Measurements from ENCODE around the gene PLEKHG4.

Gene PLEKHG4

GRCh38 chr16:67248073-67248400 is 31.3 kb upstream of the PLEKHG4 start:
- Histone ChIP-seq H3K9me3 (ENCODE audit: control insufficient read depth, low read length) (no peaks in the 10 kb centered on the region), H3K4me1 (peaks cover 8% of the 10 kb centered on the region), H2AFZ (peak overlapping the region; percentile 77), H3K4me2 (ENCODE audit: low read length) (peak overlapping the region; percentile 89), H3K79me2 (no peaks in the 10 kb centered on the region), H3K36me3 (ENCODE audit: control insufficient read depth, insufficient read depth, low read length) (no peaks in the 10 kb centered on the region), H3K27me3 (ENCODE audit: control insufficient read depth, insufficient read depth, low read length) (no peaks in the 10 kb centered on the region), H3K9ac (no peak overlapping the region), H3K4me3 (ENCODE audit: low read depth, low read length) (peak overlapping the region; percentile 67), H3K27ac (no peak overlapping the region)
- TF ChIP-seq, protein P1, sequence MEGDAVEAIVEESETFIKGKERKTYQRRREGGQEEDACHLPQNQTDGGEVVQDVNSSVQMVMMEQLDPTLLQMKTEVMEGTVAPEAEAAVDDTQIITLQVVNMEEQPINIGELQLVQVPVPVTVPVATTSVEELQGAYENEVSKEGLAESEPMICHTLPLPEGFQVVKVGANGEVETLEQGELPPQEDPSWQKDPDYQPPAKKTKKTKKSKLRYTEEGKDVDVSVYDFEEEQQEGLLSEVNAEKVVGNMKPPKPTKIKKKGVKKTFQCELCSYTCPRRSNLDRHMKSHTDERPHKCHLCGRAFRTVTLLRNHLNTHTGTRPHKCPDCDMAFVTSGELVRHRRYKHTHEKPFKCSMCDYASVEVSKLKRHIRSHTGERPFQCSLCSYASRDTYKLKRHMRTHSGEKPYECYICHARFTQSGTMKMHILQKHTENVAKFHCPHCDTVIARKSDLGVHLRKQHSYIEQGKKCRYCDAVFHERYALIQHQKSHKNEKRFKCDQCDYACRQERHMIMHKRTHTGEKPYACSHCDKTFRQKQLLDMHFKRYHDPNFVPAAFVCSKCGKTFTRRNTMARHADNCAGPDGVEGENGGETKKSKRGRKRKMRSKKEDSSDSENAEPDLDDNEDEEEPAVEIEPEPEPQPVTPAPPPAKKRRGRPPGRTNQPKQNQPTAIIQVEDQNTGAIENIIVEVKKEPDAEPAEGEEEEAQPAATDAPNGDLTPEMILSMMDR (IDR thresholded peaks at IDR 0.05), result no peak

GRCh38 chr16:67248401-67249177 is 30.7 kb upstream of the PLEKHG4 start, which contains the start of gene SLC9A5:
Gene SLC9A5, plus strand, starts transcription at chr16:67248979. Its CDS starts 36 bp downstream, at chr16:67249015.
- Histone ChIP-seq H3K27me3 (ENCODE audit: control insufficient read depth, insufficient read depth, low read length) (no peaks in the 10 kb centered on the region), H3K4me2 (ENCODE audit: low read length) (peak within 1 kb of the TSS; percentile 89), H3K9ac (no peak within 1 kb of the TSS), H3K79me2 (no peaks in the 10 kb centered on the region), H3K27ac (no peak within 1 kb of the TSS), H3K4me1 (peaks cover 8% of the 10 kb centered on the region), H3K9me3 (ENCODE audit: control insufficient read depth, low read length) (no peaks in the 10 kb centered on the region), H2AFZ (peak within 1 kb of the TSS; percentile 77), H3K36me3 (ENCODE audit: control insufficient read depth, insufficient read depth, low read length) (no peaks in the 10 kb centered on the region), H3K4me3 (ENCODE audit: low read depth, low read length) (peak within 1 kb of the TSS; percentile 67)
- TF ChIP-seq, protein P1 (IDR thresholded peaks at IDR 0.05), result no peak

DNA sequence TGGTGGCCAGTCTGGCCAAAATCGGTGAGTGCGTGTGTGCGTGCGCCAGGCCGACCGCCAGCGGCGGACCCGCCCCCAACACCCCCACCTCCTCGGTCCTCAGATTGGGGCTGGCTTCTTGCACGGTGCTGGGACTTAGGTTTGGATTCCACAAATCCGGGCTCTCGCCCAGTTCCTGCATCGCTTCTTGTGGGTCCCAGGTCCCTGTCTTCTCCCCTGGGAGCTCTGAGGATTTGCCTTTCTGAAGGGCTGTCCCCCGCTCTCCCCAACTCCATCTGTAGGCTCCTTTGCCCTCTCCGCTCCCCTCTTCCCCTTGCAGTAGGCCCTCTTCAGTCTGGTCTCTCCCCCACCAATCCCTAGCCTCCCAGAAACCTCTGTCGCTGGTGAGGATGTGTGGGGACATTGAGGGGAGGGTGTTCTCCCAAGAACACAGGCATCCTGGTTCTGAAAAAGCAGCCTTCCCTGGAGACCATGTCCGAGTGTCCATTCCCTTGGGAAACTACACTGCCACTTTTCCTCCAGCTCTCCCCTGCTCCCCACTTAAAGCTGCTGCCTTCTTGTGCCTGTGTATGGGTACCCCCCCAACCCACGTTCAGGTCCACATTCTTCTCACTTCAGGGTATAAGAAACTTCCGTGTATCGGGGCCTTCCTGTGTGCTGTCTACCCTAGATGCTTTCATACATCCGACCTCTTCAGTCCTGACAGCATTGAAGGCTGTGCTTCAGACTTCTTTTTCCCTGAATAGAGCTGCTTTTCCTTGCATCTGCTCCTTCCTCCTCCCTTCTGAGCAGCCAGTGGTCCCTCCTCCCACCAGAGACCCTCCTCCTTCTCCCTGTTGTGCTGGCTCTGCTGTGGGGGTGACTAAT is 29.9 kb upstream of the PLEKHG4 start:
- H3K79me2 ChIP-seq, result no peaks in the 10 kb centered on the region
- TF ChIP-seq, protein P1 (IDR thresholded peaks at IDR 0.05), result no peak
- H3K4me1 ChIP-seq, result peaks cover 8% of the 10 kb centered on the region

GRCh38 chr16:67250045-67250327 is 29.3 kb upstream of the PLEKHG4 start:
- Histone ChIP-seq H3K9me3 (ENCODE audit: control insufficient read depth, low read length) (no peaks in the 10 kb centered on the region), H3K36me3 (ENCODE audit: control insufficient read depth, insufficient read depth, low read length) (no peaks in the 10 kb centered on the region), H3K4me1 (peaks cover 8% of the 10 kb centered on the region), H2AFZ (no peak overlapping the region), H3K9ac (no peak overlapping the region), H3K27ac (no peak overlapping the region), H3K27me3 (ENCODE audit: control insufficient read depth, insufficient read depth, low read length) (no peaks in the 10 kb centered on the region), H3K4me2 (ENCODE audit: low read length) (no peak overlapping the region), H3K4me3 (ENCODE audit: low read depth, low read length) (no peak overlapping the region), H3K79me2 (no peaks in the 10 kb centered on the region)
- TF ChIP-seq, protein P1 (IDR thresholded peaks at IDR 0.05), result no peak

More for the DNA sequence above, 29.9 kb upstream of the PLEKHG4 start:
- no peaks in the 10 kb centered on the region for H3K27me3 ChIP-seq (ENCODE audit: control insufficient read depth, insufficient read depth, low read length)
- H3K36me3 ChIP-seq (ENCODE audit: control insufficient read depth, insufficient read depth, low read length), result no peaks in the 10 kb centered on the region
- peak overlapping the region; percentile 89 for H3K4me2 ChIP-seq (ENCODE audit: low read length)
- H2AFZ ChIP-seq, result peak overlapping the region; percentile 77
- no peaks in the 10 kb centered on the region for H3K9me3 ChIP-seq (ENCODE audit: control insufficient read depth, low read length)
- H3K27ac ChIP-seq, result no peak overlapping the region
- H3K9ac ChIP-seq, result no peak overlapping the region
- no peak overlapping the region for H3K4me3 ChIP-seq (ENCODE audit: low read depth, low read length)
